Stimulated activated CD8-positive, alpha-beta memory T cell treated with anti-CD3 and anti-CD28 coated beads, Interleukin-7, amount 100 ng/mL, for 48 hours (primary cell): ENCODE data around the gene B3GALNT2.
"Not testable (repeated sequence)": the region's sequence is repeated elsewhere in the genome, so short reads cannot be mapped to it uniquely, and the experiment has no call there.

Experiments used
- DNase-seq, 2 donors: peaks; one replicate each; pipeline ENCODE4 v3.0.0-alpha.2; 2020; ENCODE audit warnings: low read depth in 1 of 2; ENCODE audit errors: extremely low read depth in 1 of 2

B3GALNT2 gene

GRCh38 chr1:235504122-235504493 is at the start of gene B3GALNT2:
TSS of gene B3GALNT2 (minus strand) at chr1:235504452. CDS start at chr1:235504252, 200 bp downstream.
- no peak for DNase-seq

- DNase-seq = no peak
Observed at GRCh38 chr1:235553112-235553551, 48.9 kb upstream of the B3GALNT2 start.

- DNase-seq = no peak
Observed at GRCh38 chr1:235552146-235552716, 48.0 kb upstream of the B3GALNT2 start.

- DNase-seq = no peak
Observed at GRCh38 chr1:235549351-235550139, 45.3 kb upstream of the B3GALNT2 start.

GRCh38 chr1:235546369-235547155 is 42.3 kb upstream of the B3GALNT2 start:
- not testable (repeated sequence) for DNase-seq

GRCh38 chr1:235545292-235545930 is 41.2 kb upstream of the B3GALNT2 start:
- no peak for DNase-seq

GRCh38 chr1:235542845-235543244 is 38.6 kb upstream of the B3GALNT2 start:
- not testable (repeated sequence) for DNase-seq

GRCh38 chr1:235533476-235534168 is 29.4 kb upstream of the B3GALNT2 start:
- no peak for DNase-seq

- no peak for DNase-seq
Observed at GRCh38 chr1:235532360-235532759, 28.1 kb upstream of the B3GALNT2 start.

- no peak for DNase-seq
Observed at GRCh38 chr1:235527196-235527814, 23.1 kb upstream of the B3GALNT2 start.

GRCh38 chr1:235525314-235525713 is 21.1 kb upstream of the B3GALNT2 start:
- DNase-seq = no peak

- DNase-seq = no peak
Observed at GRCh38 chr1:235516862-235517446, 12.7 kb upstream of the B3GALNT2 start.

GRCh38 chr1:235515844-235516512 is 11.7 kb upstream of the B3GALNT2 start:
- DNase-seq = no peak

- no peak for DNase-seq
Observed at GRCh38 chr1:235513495-235514366, 9.5 kb upstream of the B3GALNT2 start.

GRCh38 chr1:235511470-235512240 is 7.4 kb upstream of the B3GALNT2 start:
- DNase-seq = no peak

- DNase-seq = no peak
Observed at GRCh38 chr1:235510823-235511222, 6.6 kb upstream of the B3GALNT2 start.

- DNase-seq = no peak
Observed at GRCh38 chr1:235507623-235508022, 3.4 kb upstream of the B3GALNT2 start.
